Tibial nerve (tissue), 4 donors: Measurements from ENCODE around the gene PTPRD.

Experiments
- CTCF ChIP-seq, 5 experiments: fragments of 200-600 bp in 3 of 5; fragments of 450-650 bp in 2 of 5; sonication (generic) in 3 of 5; IDR thresholded peaks; one replicate each; pipeline ENCODE4 v1.5.1; 2016 to 2019; ENCODE audit warnings: antibody characterized with exemption in 5 of 5, mild to moderate bottlenecking in 3 of 5, moderate library complexity in 2 of 5
- EP300 ChIP-seq, 2 donors: sonication (generic); formaldehyde crosslinking; IDR thresholded peaks; one replicate each; pipeline ENCODE4 v1.6.1; 2017; ENCODE audit warnings: antibody characterized with exemption in 2 of 2, mild to moderate bottlenecking in 1 of 2
- POLR2A ChIP-seq, 2 donors: fragments of 450-650 bp; IDR thresholded peaks; one replicate each; pipeline ENCODE4 v1.6.1; 2017; ENCODE audit warnings: antibody characterized with exemption in 2 of 2, mild to moderate bottlenecking in 2 of 2, moderate library complexity in 2 of 2

- TF ChIP-seq CTCF (IDR thresholded peaks at IDR 0.05) (no peak), EP300 (IDR thresholded peaks at IDR 0.05) (no peak), POLR2A (IDR thresholded peaks at IDR 0.05) (no peak)
Observed at GRCh38 chr9:9556865-9557803, 1055.7 kb downstream of the PTPRD start.
